HepG2 (cell line): ENCODE measurements around the gene LRRC3C. TPM values are rescaled to one million over a fixed set of nuclear protein-coding genes. Genes with fewer than 3 reads are reported as not detected.

ENCODE experiments used
- CSRNP2 ChIP-seq: sonication (generic); formaldehyde crosslinking; conservative IDR thresholded peaks from 2 replicates; pipeline ENCODE4 v1.8.0; 2022; ENCODE audit warnings: low read depth, missing genetic modification reagents
- ELK4 ChIP-seq: sonication (generic); formaldehyde crosslinking; IDR thresholded peaks from 2 replicates; pipeline ENCODE4 v1.9.0; 2021; ENCODE audit warnings: missing genetic modification reagents, borderline replicate concordance
- EP300 ChIP-seq, 3 experiments: sonication (generic) in 1 of 3; formaldehyde crosslinking in 1 of 3; IDR thresholded peaks; 2 replicates each; pipeline versions ENCODE4 v1.5.1 to v1.6.1; 2011 to 2020; ENCODE audit warnings: low read depth in 2 of 3, low read length in 2 of 3, borderline replicate concordance in 1 of 3, improper control_type of control experiment in 1 of 3, mild to moderate bottlenecking in 1 of 3, missing genetic modification reagents in 1 of 3, moderate library complexity in 1 of 3
- HMG20B ChIP-seq: conservative IDR thresholded peaks from 2 replicates; pipeline ENCODE4 v1.6.1; 2016; ENCODE audit warnings: missing genetic modification reagents, missing compliant biosample characterization
- JUND ChIP-seq: sonication (generic); formaldehyde crosslinking; IDR thresholded peaks from 2 replicates; pipeline ENCODE4 v1.8.0; 2022; ENCODE audit warnings: mild to moderate bottlenecking, missing genetic modification reagents
- KLF16 ChIP-seq, 2 experiments: sonication (generic) in 1 of 2; formaldehyde crosslinking in 1 of 2; IDR thresholded peaks; 2 replicates each; pipeline versions ENCODE4 v1.6.1 to v1.8.0; 2016 to 2023; ENCODE audit warnings: missing genetic modification reagents in 2 of 2, missing compliant biosample characterization in 1 of 2
- MYNN ChIP-seq: sonication (generic); formaldehyde crosslinking; IDR thresholded peaks from 2 replicates; pipeline ENCODE4 v1.4.0; 2020; ENCODE audit warnings: mild to moderate bottlenecking, low read depth, missing genetic modification reagents
- NR2F1 ChIP-seq, 2 experiments: fragments of 450-650 bp in 1 of 2; formaldehyde crosslinking in 1 of 2; IDR thresholded peaks; 2 replicates each; pipeline versions ENCODE4 v1.5.0 to v1.6.1; 2016 to 2020; ENCODE audit warnings: mild to moderate bottlenecking in 1 of 2, missing compliant biosample characterization in 1 of 2, missing genetic modification reagents in 1 of 2, moderate library complexity in 1 of 2
- SKI ChIP-seq: fragments of 450-650 bp; IDR thresholded peaks from one replicate; pipeline ENCODE4 v1.6.1; 2018; ENCODE audit warnings: mild to moderate bottlenecking; ENCODE audit not compliant: partially characterized antibody
- ZBTB43 ChIP-seq: sonication (generic); formaldehyde crosslinking; conservative IDR thresholded peaks from 2 replicates; pipeline ENCODE4 v1.4.0; 2020; ENCODE audit warnings: missing genetic modification reagents
- ZBTB46 ChIP-seq: sonication (generic); formaldehyde crosslinking; IDR thresholded peaks from 2 replicates; pipeline ENCODE4 v1.4.0; 2020; ENCODE audit warnings: mild to moderate bottlenecking, missing genetic modification reagents, borderline replicate concordance
- ZFAT ChIP-seq: sonication (generic); formaldehyde crosslinking; conservative IDR thresholded peaks from 2 replicates; pipeline ENCODE4 v1.8.1; 2023; ENCODE audit warnings: missing genetic modification reagents, inconsistent platforms
- ZMAT3 ChIP-seq: sonication (generic); formaldehyde crosslinking; conservative IDR thresholded peaks from 2 replicates; pipeline ENCODE4 v1.7.0; 2021; ENCODE audit warnings: missing genetic modification reagents
- ZNF292 ChIP-seq: sonication (generic); formaldehyde crosslinking; IDR thresholded peaks from 2 replicates; pipeline ENCODE4 v1.8.1; 2022; ENCODE audit warnings: mild to moderate bottlenecking, low read depth, missing genetic modification reagents, borderline replicate concordance
- ZNF354B ChIP-seq: sonication (generic); formaldehyde crosslinking; IDR thresholded peaks from 2 replicates; pipeline ENCODE4 v1.8.0; 2022; ENCODE audit warnings: mild to moderate bottlenecking, missing genetic modification reagents
- ZNF44 ChIP-seq: sonication (generic); formaldehyde crosslinking; IDR thresholded peaks from 2 replicates; pipeline ENCODE4 v1.5.1; 2020; ENCODE audit warnings: mild to moderate bottlenecking, missing genetic modification reagents
- ZNF740 ChIP-seq: sonication (generic); formaldehyde crosslinking; IDR thresholded peaks from 2 replicates; pipeline ENCODE4 v1.4.0; 2020; ENCODE audit warnings: missing genetic modification reagents
- ZNF780A ChIP-seq: sonication (generic); formaldehyde crosslinking; IDR thresholded peaks from 2 replicates; pipeline ENCODE4 v1.8.0; 2022; ENCODE audit warnings: mild to moderate bottlenecking, missing genetic modification reagents, moderate library complexity
- ZNF788 ChIP-seq: sonication (generic); formaldehyde crosslinking; IDR thresholded peaks from 2 replicates; pipeline ENCODE4 v1.5.0; 2020; ENCODE audit warnings: mild to moderate bottlenecking, missing genetic modification reagents, borderline replicate concordance
- ZSCAN12 ChIP-seq: sonication (generic); formaldehyde crosslinking; IDR thresholded peaks from 2 replicates; pipeline ENCODE4 v1.9.0; 2021; ENCODE audit warnings: mild to moderate bottlenecking, missing genetic modification reagents
- polyA plus RNA-seq, 8 experiments: library from polyadenylated mRNA; depleted of rRNA in 3 of 8; stranded (reverse) in 7 of 8; unstranded in 1 of 8; fragments of >200 nt; fragmentation: Illumina TruSeq in 4 of 8; extraction: Trizol in 4 of 8; gene quantifications; 2 replicates each; pipeline versions ENCODE4 v1.2.1 to v1.2.3, GENCODE V29; 2011 to 2016; ENCODE audit warnings: low read depth in 4 of 8, missing spikeins in 1 of 8, mixed read lengths in 1 of 8; ENCODE audit not compliant: insufficient read depth in 1 of 8
- total RNA-seq, 5 experiments: library from RNA; depleted of rRNA; stranded (reverse); fragments of >200 nt; fragmentation: Illumina TruSeq; extraction: Trizol; gene quantifications; 2 replicates each; pipeline ENCODE4 v1.2.3, GENCODE V29; 2016; ENCODE audit warnings: low read depth in 1 of 5

Gene LRRC3C
- total and polyA plus RNA-seq, 2 of the 13 experiments (the other 11 are each of a cell fraction or from before 2014, with no cell fraction given): 0.17 TPM; not detected in 1

- no peak for TF ChIP-seq ZBTB43 (CRISPR knock-in tag)
- no peak for TF ChIP-seq NR2F1 (CRISPR knock-in tag; IDR thresholded peaks at IDR 0.05)
- TF ChIP-seq KLF16 (CRISPR knock-in tag; IDR thresholded peaks at IDR 0.05): peak in 1 of 2 experiments; percentile 48; a peak in 1 of 4 replicates
- TF ChIP-seq ZNF780A (CRISPR knock-in tag): no peak
- no peak for TF ChIP-seq EP300 (IDR thresholded peaks at IDR 0.05; ENCODE audit: low read depth in 2 of 2, low read length in 2 of 2)
- TF ChIP-seq EP300 (CRISPR knock-in tag; IDR thresholded peaks at IDR 0.05; ENCODE audit: borderline replicate concordance): 0 out of 2 replicates have a peak, but pooled peaks have one; percentile 5
- TF ChIP-seq SKI: no peak
- no peak for TF ChIP-seq CSRNP2
- TF ChIP-seq ZNF788: no peak
- TF ChIP-seq ZBTB46 (CRISPR knock-in tag): no peak
- TF ChIP-seq ZNF44: no peak
- TF ChIP-seq ZMAT3 (CRISPR knock-in tag): no peak
- no peak for TF ChIP-seq ZSCAN12 (CRISPR knock-in tag)
- no peak for TF ChIP-seq MYNN (CRISPR knock-in tag)
- no peak for TF ChIP-seq HMG20B
- no peak for TF ChIP-seq ZNF740
- TF ChIP-seq JUND (CRISPR knock-in tag): no peak
- no peak for TF ChIP-seq ZNF354B (CRISPR knock-in tag)
- peak; percentile 30; the same call in 1 of the 2 replicates for TF ChIP-seq ZNF292 (CRISPR knock-in tag)
- no peak for TF ChIP-seq ELK4
- no peak for TF ChIP-seq ZFAT (CRISPR knock-in tag)
Measured at GRCh38 chr17:39938140-39938869, 10.8 kb downstream of the LRRC3C start (continued).
